Activated CD4-positive, alpha-beta T cell treated with anti-CD3 and anti-CD28 coated beads, Interleukin-2, amount 50 U/mL, for 4 hours (primary cell): ENCODE results near the gene DNAI7.

Experiments used
- DNase-seq, 2 experiments: peaks; one replicate each; pipeline ENCODE4 v3.0.0-alpha.2; 2020

The DNAI7 gene

GRCh38 chr12:25195056-25195971 is at the start of gene DNAI7, which contains the start of gene ETFRF1:
Gene DNAI7 (minus strand): TSS chr12:25195160. CDS start chr12:25195078, 82 bp downstream.
Gene ETFRF1 (plus strand): TSS chr12:25195237. CDS start chr12:25203957, 8,720 bp downstream.
- peak; percentile 90 for DNase-seq

- DNase-seq: no peak
Measured at GRCh38 chr12:25243680-25243990, 48.7 kb upstream of the DNAI7 start.

GRCh38 chr12:25242981-25243679 is 48.2 kb upstream of the DNAI7 start:
- DNase-seq: no peak

DNA sequence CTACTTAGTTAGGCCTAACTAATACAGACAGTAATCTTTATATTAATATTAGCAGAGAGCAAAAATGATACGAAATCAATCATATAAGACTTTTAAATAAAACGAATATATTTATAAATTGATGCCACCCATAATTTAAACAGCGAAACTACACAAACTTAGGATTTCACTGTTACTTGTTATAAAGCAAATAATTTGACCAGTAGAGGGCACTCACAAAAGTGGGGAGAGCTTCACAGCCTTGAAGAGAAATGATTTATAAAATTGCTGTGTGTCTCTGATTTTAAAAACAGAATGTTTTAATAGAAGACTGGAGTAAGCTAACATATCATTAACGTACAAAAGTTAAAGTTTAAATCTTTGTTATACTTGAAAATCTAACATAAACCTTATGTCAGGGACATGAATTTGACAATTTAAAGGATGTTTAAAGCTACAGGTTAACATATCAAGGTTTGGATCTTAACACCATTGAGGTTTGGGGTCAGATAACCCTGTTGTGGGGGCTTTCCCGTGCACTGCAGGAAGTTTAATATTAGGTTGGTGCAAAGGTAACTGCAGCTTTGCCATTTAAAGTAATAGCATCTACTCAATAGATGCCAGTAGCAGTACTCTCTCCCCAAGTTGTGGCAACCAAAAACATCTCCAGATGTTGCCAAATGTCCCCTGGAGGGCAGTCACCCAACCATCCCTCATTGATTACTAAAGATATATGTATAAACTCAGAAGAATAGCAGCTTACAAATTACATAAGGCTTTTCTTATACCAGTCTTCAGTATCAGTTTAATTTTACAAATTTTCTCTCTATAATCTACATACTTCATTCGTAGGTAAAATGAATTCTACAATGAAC is 46.4 kb upstream of the DNAI7 start:
- no peak for DNase-seq

GRCh38 chr12:25236626-25237025 is 41.7 kb upstream of the DNAI7 start:
- DNase-seq: no peak

DNA sequence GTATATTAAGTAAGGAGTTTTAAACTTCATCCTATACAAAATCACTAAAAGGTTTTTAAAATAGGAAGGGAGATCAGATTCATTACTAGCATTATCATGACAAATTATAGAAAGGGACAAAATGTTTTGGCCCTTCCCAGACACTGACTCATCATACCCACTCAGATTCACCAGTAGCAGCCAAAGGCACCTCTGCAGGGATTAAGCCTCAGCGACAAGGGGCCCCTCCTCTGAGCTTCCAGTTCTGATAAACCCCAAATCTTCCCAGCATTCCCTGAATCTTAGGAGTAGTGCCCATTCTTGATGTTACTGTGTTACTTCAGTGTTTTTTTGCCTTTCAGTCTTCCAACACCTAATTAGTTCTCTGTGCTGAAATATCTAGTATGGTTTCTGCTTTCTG is 41.2 kb upstream of the DNAI7 start:
- no peak for DNase-seq

DNA sequence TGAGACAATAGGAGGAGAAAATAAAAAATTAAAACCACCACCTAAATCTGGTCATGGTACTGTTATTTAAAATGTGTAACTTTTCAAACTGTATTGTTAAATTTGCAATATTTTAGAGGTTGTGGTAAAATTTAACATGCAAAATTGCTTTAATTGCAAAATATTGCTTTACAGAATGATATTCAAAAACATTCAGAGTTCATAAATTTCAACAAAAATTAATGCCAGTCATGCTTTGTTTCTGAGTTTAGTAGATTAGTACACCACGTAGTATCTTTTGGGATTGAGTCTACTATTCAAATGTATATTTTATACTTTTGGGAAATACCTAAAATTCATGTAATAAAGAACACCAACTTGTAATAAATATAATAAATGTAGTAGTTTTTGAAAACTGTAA is 18.4 kb upstream of the DNAI7 start:
- no peak for DNase-seq

DNA sequence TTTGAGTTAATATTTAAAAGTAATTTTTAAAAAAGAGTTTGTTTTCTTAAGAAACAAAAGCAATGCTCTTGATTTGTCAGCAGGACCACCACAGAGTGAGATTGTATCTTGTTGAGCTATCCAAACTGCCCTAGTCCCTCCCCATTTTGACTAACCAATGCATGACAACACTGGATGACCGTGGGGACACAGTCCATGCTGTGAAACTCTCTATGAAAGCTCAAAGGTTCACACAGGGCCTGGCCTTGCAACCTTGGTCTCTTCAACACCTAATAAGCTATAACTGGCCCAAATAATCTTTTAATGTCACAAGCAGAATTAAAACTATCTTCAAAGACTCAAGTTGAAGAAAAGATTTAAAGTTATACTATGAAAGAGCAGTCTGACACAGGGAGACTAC is 13.6 kb upstream of the DNAI7 start:
- no peak for DNase-seq

DNA sequence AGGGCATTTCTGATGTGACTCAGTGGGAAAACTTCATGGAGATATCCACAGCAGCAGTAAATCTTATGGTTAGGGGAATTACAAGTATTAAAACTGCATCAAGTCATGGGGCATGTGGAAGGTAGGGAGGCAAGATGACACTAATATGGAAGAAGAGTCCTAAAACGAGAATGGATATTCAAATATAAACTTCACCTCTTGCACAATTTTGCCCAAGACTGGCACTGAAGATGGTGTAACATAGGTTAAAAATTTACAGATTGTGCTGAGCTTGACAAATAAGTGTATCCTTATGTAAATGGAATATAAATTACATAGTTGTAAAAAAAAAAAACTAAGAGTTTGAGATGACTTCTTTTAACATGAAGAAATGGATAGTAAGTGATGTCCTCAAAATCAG is 12.9 kb upstream of the DNAI7 start:
- no peak for DNase-seq

- no peak for DNase-seq
Measured at GRCh38 chr12:25207411-25207810, 12.5 kb upstream of the DNAI7 start.

GRCh38 chr12:25202137-25202536 is 7.2 kb upstream of the DNAI7 start:
- DNase-seq: no peak

DNA sequence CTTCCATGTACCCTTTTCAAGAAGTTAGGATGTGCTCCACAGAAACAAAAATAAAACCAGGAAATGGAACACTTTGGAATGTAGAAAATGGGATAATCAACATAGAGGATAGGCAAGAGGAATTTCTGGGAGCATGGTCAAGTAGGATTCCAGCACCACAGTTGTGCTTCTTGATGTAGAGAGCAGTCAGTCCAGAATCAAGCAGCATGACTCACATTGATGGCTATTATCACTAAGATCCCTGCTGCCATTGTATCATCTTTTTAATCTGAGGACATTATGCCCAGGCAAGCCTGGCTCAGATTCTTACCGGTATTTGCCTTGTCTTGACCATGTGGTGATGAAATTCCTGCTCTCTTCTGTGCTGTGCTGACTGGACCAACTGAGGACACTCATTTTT is 5.7 kb upstream of the DNAI7 start:
- no peak for DNase-seq

- no peak for DNase-seq
Measured at GRCh38 chr12:25197608-25198007, 2.6 kb upstream of the DNAI7 start.

GRCh38 chr12:25194722-25195055 is 271 bp downstream of the DNAI7 start:
- DNase-seq: no peak

DNA sequence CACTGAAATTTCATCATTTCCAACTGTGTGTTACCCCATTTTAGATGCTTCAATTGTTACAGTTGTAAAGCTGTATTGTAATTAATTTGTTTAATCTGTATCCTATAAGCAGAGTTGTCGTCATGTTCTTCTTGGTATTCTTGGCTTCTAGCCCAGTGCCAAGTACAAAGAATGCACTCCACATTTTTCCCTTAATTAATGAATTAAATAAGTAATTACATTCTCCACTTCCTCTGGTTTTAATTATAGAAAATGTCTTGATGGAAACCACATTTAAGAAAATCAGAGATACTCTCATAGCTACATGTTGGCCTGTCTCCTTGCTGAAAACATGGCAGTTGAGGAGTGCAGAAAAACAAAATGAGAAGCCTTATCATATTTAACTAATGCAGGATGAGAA is 746 bp downstream of the DNAI7 start:
- DNase-seq: no peak

- DNase-seq: no peak
Measured at GRCh38 chr12:25190793-25191192, 4.2 kb downstream of the DNAI7 start.

GRCh38 chr12:25189656-25190055 is 5.3 kb downstream of the DNAI7 start:
- DNase-seq: no peak

DNA sequence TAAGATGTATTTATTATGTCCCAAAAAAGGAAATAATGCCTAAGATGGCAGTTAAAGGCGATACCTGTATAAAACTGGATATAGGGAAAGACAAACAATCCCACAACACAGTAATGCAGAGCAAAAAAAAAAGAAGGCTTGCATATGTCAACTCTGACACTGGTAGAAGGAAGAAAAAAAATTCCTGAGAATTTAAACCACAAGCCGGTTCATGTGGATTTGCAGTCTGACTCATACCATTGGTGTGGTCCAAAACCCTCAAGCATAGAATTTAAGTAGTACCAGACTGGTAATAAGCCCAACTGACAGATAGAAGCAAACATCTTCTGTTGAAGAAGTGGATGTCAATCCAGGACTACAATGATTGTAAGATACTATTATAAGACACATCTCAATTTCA is 7.2 kb downstream of the DNAI7 start:
- no peak for DNase-seq

DNA sequence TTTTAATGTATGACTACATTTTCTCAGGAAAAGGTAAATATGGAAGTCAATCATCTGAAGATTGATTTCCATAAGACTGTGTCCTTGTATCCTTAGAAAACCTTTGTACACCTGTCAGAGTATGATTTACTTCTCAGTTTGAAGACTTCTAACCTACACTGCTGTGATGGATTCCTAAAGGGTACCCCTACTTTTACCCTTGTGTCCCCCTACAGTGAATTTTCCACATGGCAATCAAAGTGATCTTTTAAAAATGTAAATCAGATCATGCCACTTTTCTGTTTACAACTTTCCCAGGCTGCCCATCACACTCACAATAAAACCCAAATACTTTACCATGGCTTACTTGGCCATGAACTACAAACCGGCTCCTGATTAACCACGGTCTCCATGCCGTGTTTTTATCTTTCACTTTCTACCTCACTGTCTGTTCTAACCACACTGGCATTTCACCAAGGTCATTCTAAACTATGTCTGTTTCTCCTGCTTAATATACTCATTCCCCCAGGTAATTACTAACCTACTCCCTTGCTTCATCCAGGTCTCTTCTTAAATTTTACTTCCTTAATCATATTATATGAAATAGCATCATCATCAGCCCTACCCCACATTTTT is 8.1 kb downstream of the DNAI7 start:
- DNase-seq: no peak

DNA sequence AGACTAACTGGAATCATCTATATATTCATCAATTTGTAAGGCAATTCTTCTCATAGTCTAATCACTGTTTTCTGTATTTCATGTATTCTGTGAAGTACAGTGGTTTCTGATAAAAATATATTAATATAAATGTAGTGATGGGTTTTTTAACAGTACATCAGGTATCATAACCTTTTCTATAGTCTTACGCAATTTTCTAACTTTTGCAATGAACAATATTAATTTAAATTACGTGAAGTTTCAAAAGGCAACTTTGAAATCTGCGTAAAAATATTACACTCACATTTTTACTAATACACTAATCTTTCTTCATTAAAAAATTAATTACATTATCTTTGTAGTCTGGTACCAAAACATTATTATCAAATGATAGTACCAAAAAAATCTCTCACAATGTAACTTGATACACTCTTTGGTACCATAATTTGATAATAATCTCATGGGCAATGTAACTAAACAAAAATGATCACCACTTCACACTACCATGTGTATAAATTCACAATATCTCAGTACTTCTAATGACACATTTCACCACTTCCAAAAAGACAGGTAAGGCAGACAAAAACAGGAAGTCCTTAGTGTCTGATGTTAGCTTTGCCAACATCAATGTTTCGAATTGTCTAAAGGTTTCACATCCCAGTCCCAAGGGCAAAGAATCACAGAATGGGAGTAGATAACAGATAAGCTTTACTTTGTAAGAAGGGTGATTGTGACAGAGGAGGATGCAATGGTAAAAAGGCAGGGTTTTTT is 8.7 kb downstream of the DNAI7 start:
- no peak for DNase-seq

DNA sequence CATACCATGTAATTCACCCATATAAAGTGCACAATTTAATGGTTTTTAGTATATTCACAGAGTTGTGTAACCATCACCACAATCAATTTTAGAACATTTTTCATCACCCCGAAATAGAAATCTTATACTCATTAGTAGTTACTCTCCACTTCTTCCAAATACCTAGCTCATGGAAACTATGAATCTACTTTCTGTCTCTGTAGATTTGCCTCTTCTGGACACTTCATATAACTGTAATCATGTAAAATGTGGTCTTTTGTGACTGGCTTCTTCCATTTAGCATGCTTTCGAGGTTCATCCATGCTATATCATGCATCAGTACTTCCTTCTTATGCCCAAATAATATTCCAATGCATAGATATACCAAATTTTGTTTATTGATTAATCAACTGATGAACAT is 10.8 kb downstream of the DNAI7 start:
- no peak for DNase-seq

DNA sequence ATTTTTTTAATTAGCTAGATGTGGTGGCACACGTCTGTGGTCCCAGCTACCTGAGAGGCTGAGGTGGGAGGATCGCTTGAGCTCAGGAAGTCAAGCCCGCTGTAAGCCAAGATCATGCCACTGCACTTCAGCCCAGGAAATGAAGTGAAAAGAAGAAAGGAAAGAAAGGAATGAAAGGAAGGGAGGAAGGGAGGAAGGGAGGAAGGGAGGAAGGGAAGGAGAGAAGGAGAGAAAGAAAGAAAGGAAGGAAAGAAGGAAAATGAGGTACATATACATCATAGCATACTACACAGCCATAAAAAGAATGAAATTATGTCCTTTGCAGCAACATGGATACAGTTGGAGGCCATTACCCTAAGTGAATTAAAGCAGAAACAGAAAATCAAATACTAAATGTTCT is 12.2 kb downstream of the DNAI7 start:
- no peak for DNase-seq
